NCI-H1930 (cell line): Measurements from ENCODE around the gene SLC25A21.

ENCODE experiments used
- DNase-seq, 2 experiments: peaks; one replicate each; lab custom pipeline; 2025; lab: John Stamatoyannopoulos, UW

Gene SLC25A21

GRCh38 chr14:37143475-37143874 is 28.9 kb downstream of the SLC25A21 start:
- DNase-seq = no peak

- no peak for DNase-seq
These were observed 29.5 kb downstream of the SLC25A21 start for GRCh38 chr14:37142835-37143401.

GRCh38 chr14:37140176-37140575 is 32.2 kb downstream of the SLC25A21 start:
- no peak for DNase-seq

GRCh38 chr14:37139710-37140109 is 32.7 kb downstream of the SLC25A21 start:
- no peak for DNase-seq

GRCh38 chr14:37138898-37139297 is 33.5 kb downstream of the SLC25A21 start:
- DNase-seq = no peak

GRCh38 chr14:37133284-37133913 is 39.0 kb downstream of the SLC25A21 start:
- no peak for DNase-seq

GRCh38 chr14:37131205-37131604 is 41.2 kb downstream of the SLC25A21 start:
- DNase-seq = no peak

GRCh38 chr14:37129047-37129446 is 43.4 kb downstream of the SLC25A21 start:
- no peak for DNase-seq

- DNase-seq = no peak
These were observed 47.8 kb downstream of the SLC25A21 start for GRCh38 chr14:37124614-37125013.

GRCh38 chr14:37122919-37123639 is 49.3 kb downstream of the SLC25A21 start:
- DNase-seq = no peak

- no peak for DNase-seq
These were observed 50.1 kb downstream of the SLC25A21 start for GRCh38 chr14:37122288-37122687.

- no peak for DNase-seq
These were observed 53.6 kb downstream of the SLC25A21 start for GRCh38 chr14:37118673-37119366.

GRCh38 chr14:37116933-37117849 is 55.2 kb downstream of the SLC25A21 start:
- DNase-seq = no peak

GRCh38 chr14:37115406-37115805 is 57.0 kb downstream of the SLC25A21 start:
- DNase-seq = no peak

GRCh38 chr14:37114559-37114958 is 57.8 kb downstream of the SLC25A21 start:
- no peak for DNase-seq

- DNase-seq = no peak
These were observed 58.4 kb downstream of the SLC25A21 start for GRCh38 chr14:37114002-37114401.

- no peak for DNase-seq
These were observed 74.3 kb downstream of the SLC25A21 start for GRCh38 chr14:37098132-37098531.

GRCh38 chr14:37094502-37094901 is 77.9 kb downstream of the SLC25A21 start:
- DNase-seq = no peak

GRCh38 chr14:37093364-37093763 is 79.0 kb downstream of the SLC25A21 start:
- no peak for DNase-seq

GRCh38 chr14:37091651-37092050 is 80.8 kb downstream of the SLC25A21 start:
- DNase-seq = no peak

- no peak for DNase-seq
These were observed 82.4 kb downstream of the SLC25A21 start for GRCh38 chr14:37090026-37090425.

- no peak for DNase-seq
These were observed 83.0 kb downstream of the SLC25A21 start for GRCh38 chr14:37089410-37089809.
